GM19193 (cell line): Measurements from ENCODE around the gene CARM1.

Experiments used
- POLR2A ChIP-seq: IDR thresholded peaks from 4 replicates; pipeline ENCODE4 v1.6.1; 2011; ENCODE audit not compliant: insufficient read depth, insufficient read length; ENCODE audit errors: extremely low read depth

Gene CARM1

GRCh38 chr19:10962863-10963262 lies 91.5 kb downstream of the CARM1 start:
- TF ChIP-seq POLR2A = no peak

DNA sequence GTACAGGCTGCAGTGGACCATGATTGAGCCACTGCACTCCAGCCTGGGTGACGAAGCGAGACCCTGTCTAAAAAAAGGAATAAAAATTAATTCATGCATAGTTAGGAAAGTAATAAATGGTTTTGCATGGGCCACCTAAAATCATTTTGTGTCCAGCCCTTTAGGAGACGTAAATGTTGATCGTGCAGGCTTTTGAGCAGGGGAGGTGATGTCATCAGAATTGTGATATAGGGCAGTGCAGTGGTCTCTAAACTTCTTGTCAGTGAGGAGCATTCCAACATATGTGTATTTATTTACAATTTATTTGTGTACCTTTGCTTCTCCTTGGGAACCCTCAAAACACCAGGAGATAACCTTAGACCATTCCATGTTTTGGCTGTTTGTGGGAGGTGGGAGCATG lies 92.5 kb downstream of the CARM1 start:
- TF ChIP-seq POLR2A = no peak

GRCh38 chr19:10964903-10965302 lies 93.5 kb downstream of the CARM1 start:
- TF ChIP-seq POLR2A = no peak

- TF ChIP-seq POLR2A = no peak
Observed at GRCh38 chr19:10965398-10965797, 94.0 kb downstream of the CARM1 start.

- TF ChIP-seq POLR2A = no peak
Observed at GRCh38 chr19:10966809-10967208, 95.5 kb downstream of the CARM1 start.

- no peak for TF ChIP-seq POLR2A
Observed at GRCh38 chr19:10968527-10969135, 97.3 kb downstream of the CARM1 start.

DNA sequence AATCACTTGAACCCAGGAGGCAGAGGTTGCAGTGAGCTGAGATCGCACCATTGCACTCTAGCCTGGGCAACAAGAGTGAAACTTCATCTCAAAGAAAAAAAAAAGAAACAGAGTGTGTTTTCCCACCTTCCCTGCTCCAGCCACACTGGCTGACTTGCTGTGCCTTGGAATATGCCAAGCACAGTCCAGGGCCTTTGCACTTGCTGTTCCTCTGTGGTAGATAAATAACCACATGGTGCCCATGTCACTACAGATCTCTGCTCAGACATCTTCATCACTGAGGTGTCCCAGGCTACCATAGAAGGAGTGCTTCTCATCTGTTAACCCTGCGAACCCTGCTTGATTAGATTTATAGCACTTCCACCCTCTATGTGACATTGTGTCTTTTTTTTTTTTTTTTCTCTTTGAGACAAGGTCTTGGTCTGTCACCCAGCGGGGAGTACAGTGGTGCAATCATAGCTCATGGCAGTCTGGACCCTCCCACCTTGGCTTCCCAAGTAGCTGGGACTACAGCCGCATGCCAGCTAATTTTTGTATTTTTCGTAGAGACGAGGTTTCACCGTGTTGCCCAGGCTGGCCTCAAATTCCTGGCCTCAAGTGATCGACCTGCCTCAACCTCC lies 99.9 kb downstream of the CARM1 start:
- no peak for TF ChIP-seq POLR2A
